ENCODE data around the gene C15orf61.

The C15orf61 gene

GRCh38 chr15:67550522-67550921, 29.6 kb downstream of the C15orf61 start:
- Histone ChIP-seq H3K9ac (ENCODE audit: low read length) (no peak overlapping the region), H2AFZ (ENCODE audit: low read length) (no peak overlapping the region), H3F3A (ENCODE audit: insufficient read depth, low read length) (no peaks in the 10 kb centered on the region), H3K9me3 (replicated peaks; ENCODE audit: insufficient read depth, low read length) (no peaks in the 10 kb centered on the region), H3K4me2 (ENCODE audit: low read depth, low read length) (no peak overlapping the region), H4K20me1 (ENCODE audit: insufficient read depth, low read length) (no peaks in the 10 kb centered on the region), H3K27me3 (replicated peaks; ENCODE audit: insufficient read depth, low read length) (no peaks in the 10 kb centered on the region), H3K4me1 (ENCODE audit: low read length) (no peaks in the 10 kb centered on the region), H3K27ac (ENCODE audit: low read length) (no peak overlapping the region), H3K36me3 (replicated peaks; ENCODE audit: insufficient read depth, low read length) (peaks cover 2% of the 10 kb centered on the region; the same call in 1 of the 2 replicates), H3K9me2 (replicated peaks; ENCODE audit: insufficient read depth, low read length) (no peaks in the 10 kb centered on the region), H3K79me2 (ENCODE audit: low read length) (no peaks in the 10 kb centered on the region), H3K4me3 (ENCODE audit: low read length) (no peak overlapping the region)
- TF ChIP-seq EZH2 (optimal IDR thresholded peaks at IDR 0.05; ENCODE audit: low read depth, low read length) (no peak), CTCF (IDR thresholded peaks at IDR 0.05; ENCODE audit: low read length) (no peak), EZH2phosphoT487 (IDR thresholded peaks at IDR 0.05; ENCODE audit: low read length) (no peak)
- no peak for DNase-seq

GRCh38 chr15:67551207-67551743, 30.3 kb downstream of the C15orf61 start:
- Histone ChIP-seq H3K27ac (ENCODE audit: low read length) (no peak overlapping the region), H4K20me1 (ENCODE audit: insufficient read depth, low read length) (no peaks in the 10 kb centered on the region), H3K27me3 (replicated peaks; ENCODE audit: insufficient read depth, low read length) (no peaks in the 10 kb centered on the region), H3K79me2 (ENCODE audit: low read length) (no peaks in the 10 kb centered on the region), H3K9me2 (replicated peaks; ENCODE audit: insufficient read depth, low read length) (no peaks in the 10 kb centered on the region), H3F3A (ENCODE audit: insufficient read depth, low read length) (no peaks in the 10 kb centered on the region), H3K9me3 (replicated peaks; ENCODE audit: insufficient read depth, low read length) (no peaks in the 10 kb centered on the region), H3K4me2 (ENCODE audit: low read depth, low read length) (no peak overlapping the region), H3K36me3 (replicated peaks; ENCODE audit: insufficient read depth, low read length) (peaks cover 2% of the 10 kb centered on the region; the same call in 1 of the 2 replicates), H3K4me1 (ENCODE audit: low read length) (no peaks in the 10 kb centered on the region), H3K9ac (ENCODE audit: low read length) (no peak overlapping the region), H2AFZ (ENCODE audit: low read length) (no peak overlapping the region), H3K4me3 (ENCODE audit: low read length) (no peak overlapping the region)
- no peak for DNase-seq
- TF ChIP-seq CTCF (IDR thresholded peaks at IDR 0.05; ENCODE audit: low read length) (no peak), EZH2 (optimal IDR thresholded peaks at IDR 0.05; ENCODE audit: low read depth, low read length) (no peak), EZH2phosphoT487 (IDR thresholded peaks at IDR 0.05; ENCODE audit: low read length) (no peak)

GRCh38 chr15:67554580-67554979, 33.6 kb downstream of the C15orf61 start:
- Histone ChIP-seq H3K4me2 (ENCODE audit: low read depth, low read length) (no peak overlapping the region), H3K9me3 (replicated peaks; ENCODE audit: insufficient read depth, low read length) (no peaks in the 10 kb centered on the region), H3K79me2 (ENCODE audit: low read length) (no peaks in the 10 kb centered on the region), H3K27me3 (replicated peaks; ENCODE audit: insufficient read depth, low read length) (no peaks in the 10 kb centered on the region), H3K27ac (ENCODE audit: low read length) (no peak overlapping the region), H3K36me3 (replicated peaks; ENCODE audit: insufficient read depth, low read length) (peaks cover 2% of the 10 kb centered on the region; the same call in 1 of the 2 replicates), H3F3A (ENCODE audit: insufficient read depth, low read length) (no peaks in the 10 kb centered on the region), H3K4me3 (ENCODE audit: low read length) (no peak overlapping the region), H2AFZ (ENCODE audit: low read length) (no peak overlapping the region), H3K4me1 (ENCODE audit: low read length) (no peaks in the 10 kb centered on the region), H3K9ac (ENCODE audit: low read length) (no peak overlapping the region), H4K20me1 (ENCODE audit: insufficient read depth, low read length) (no peaks in the 10 kb centered on the region), H3K9me2 (replicated peaks; ENCODE audit: insufficient read depth, low read length) (no peaks in the 10 kb centered on the region)
- DNase-seq, result no peak
- TF ChIP-seq EZH2 (optimal IDR thresholded peaks at IDR 0.05; ENCODE audit: low read depth, low read length) (no peak), EZH2phosphoT487 (IDR thresholded peaks at IDR 0.05; ENCODE audit: low read length) (no peak)

GRCh38 chr15:67556976-67557570, 36.1 kb downstream of the C15orf61 start:
- Histone ChIP-seq H3K36me3 (replicated peaks; ENCODE audit: insufficient read depth, low read length) (no peaks in the 10 kb centered on the region; the same call in 1 of the 2 replicates), H3K79me2 (ENCODE audit: low read length) (no peaks in the 10 kb centered on the region), H3K27me3 (replicated peaks; ENCODE audit: insufficient read depth, low read length) (no peaks in the 10 kb centered on the region), H3K4me3 (ENCODE audit: low read length) (no peak overlapping the region), H3K27ac (ENCODE audit: low read length) (no peak overlapping the region), H3K4me2 (ENCODE audit: low read depth, low read length) (no peak overlapping the region), H3K9me2 (replicated peaks; ENCODE audit: insufficient read depth, low read length) (no peaks in the 10 kb centered on the region), H3K4me1 (ENCODE audit: low read length) (no peaks in the 10 kb centered on the region), H4K20me1 (ENCODE audit: insufficient read depth, low read length) (no peaks in the 10 kb centered on the region), H3F3A (ENCODE audit: insufficient read depth, low read length) (no peaks in the 10 kb centered on the region), H3K9ac (ENCODE audit: low read length) (no peak overlapping the region), H3K9me3 (replicated peaks; ENCODE audit: insufficient read depth, low read length) (no peaks in the 10 kb centered on the region), H2AFZ (ENCODE audit: low read length) (no peak overlapping the region)
- no peak for DNase-seq
- TF ChIP-seq EZH2phosphoT487 (IDR thresholded peaks at IDR 0.05; ENCODE audit: low read length), result no peak
- no peak for TF ChIP-seq EZH2 (optimal IDR thresholded peaks at IDR 0.05; ENCODE audit: low read depth, low read length)
- no peak for TF ChIP-seq CTCF (IDR thresholded peaks at IDR 0.05; ENCODE audit: low read length)
